WTC11 (cell line): ENCODE measurements around the gene RPS27A. TPM values are rescaled to one million over a fixed set of nuclear protein-coding genes. Genes with fewer than 3 reads are reported as not detected.
"Not testable (repeated sequence)": the region's sequence is repeated elsewhere in the genome, so short reads cannot be mapped to it uniquely, and the experiment has no call there.

Experiments
- ATAC-seq: fragments of 200-7000 bp; cut with Tn5 transposase; 2 replicates; pipeline ENCODE4 v1.10.0; 2021; ENCODE audit warnings: mild to moderate bottlenecking, moderate library complexity
- CTCF ChIA-PET: fragments of 300-600 bp; sonication (Branson Sonifier 250); formaldehyde crosslinking; loops from one replicate; lab custom pipeline; 2021; ENCODE audit warnings: antibody characterized with exemption; lab: Charles Lee
- POLR2A ChIA-PET: fragments of 350-600 bp; sonication (Branson Sonifier 250); formaldehyde crosslinking; loops from one replicate; lab custom pipeline; 2021; ENCODE audit warnings: antibody characterized with exemption; lab: Charles Lee
- DNase-seq: peaks from one replicate; pipeline ENCODE4 v3.0.0; 2021; ENCODE audit warnings: low spot score
- H3K27ac Mint-ChIP-seq: 2 replicates; pipeline ENCODE4 v1.8.0; 2021; ENCODE audit warnings: mixed read lengths
- H3K27me3 Mint-ChIP-seq: 2 replicates; pipeline ENCODE4 v1.8.0; 2021; ENCODE audit warnings: low read depth, mild to moderate bottlenecking, moderate library complexity, mixed read lengths
- H3K36me3 Mint-ChIP-seq: 2 replicates; pipeline ENCODE4 v1.8.0; 2021; ENCODE audit warnings: mixed read lengths
- H3K4me1 Mint-ChIP-seq: 2 replicates; pipeline ENCODE4 v1.8.0; 2022; ENCODE audit warnings: mixed read lengths
- H3K4me3 Mint-ChIP-seq: 2 replicates; pipeline ENCODE4 v1.8.0; 2021; ENCODE audit warnings: mild to moderate bottlenecking, moderate library complexity, mixed read lengths
- H3K9me3 Mint-ChIP-seq: 2 replicates; pipeline ENCODE4 v1.8.0; 2021; ENCODE audit warnings: mixed read lengths
- ARID4B ChIP-seq: sonication (generic); formaldehyde crosslinking; IDR thresholded peaks from 2 replicates; pipeline ENCODE4 v1.8.0; 2023; ENCODE audit warnings: missing genetic modification reagents, mild to moderate bottlenecking, borderline replicate concordance
- CBFB ChIP-seq: sonication (generic); formaldehyde crosslinking; IDR thresholded peaks from 2 replicates; pipeline ENCODE4 v1.8.1; 2022; ENCODE audit warnings: mild to moderate bottlenecking, low read depth, missing genetic modification reagents
- CREB1 ChIP-seq: sonication (generic); formaldehyde crosslinking; IDR thresholded peaks from 2 replicates; pipeline ENCODE4 v1.8.0; 2023; ENCODE audit warnings: mild to moderate bottlenecking, missing genetic modification reagents
- EMX1 ChIP-seq: fragments of 250-450 bp; sonication (Bioruptor Pico); IDR thresholded peaks from 2 replicates; pipeline ENCODE4 v1.8.0; 2021; ENCODE audit warnings: mild to moderate bottlenecking
- MYBL2 ChIP-seq: sonication (generic); formaldehyde crosslinking; IDR thresholded peaks from 2 replicates; pipeline ENCODE4 v1.8.1; 2023; ENCODE audit warnings: mild to moderate bottlenecking, moderate library complexity, missing genetic modification reagents
- OVOL2 ChIP-seq: fragments of 250-450 bp; sonication (Bioruptor Pico); IDR thresholded peaks from 2 replicates; pipeline ENCODE4 v1.9.0; 2021; ENCODE audit warnings: mild to moderate bottlenecking, borderline replicate concordance
- SMAD4 ChIP-seq: sonication (generic); formaldehyde crosslinking; IDR thresholded peaks from 2 replicates; pipeline ENCODE4 v1.8.0; 2022; ENCODE audit warnings: mild to moderate bottlenecking, missing genetic modification reagents
- SOX15 ChIP-seq: fragments of 250-450 bp; sonication (Bioruptor Pico); IDR thresholded peaks from 2 replicates; pipeline ENCODE4 v1.9.0; 2021; ENCODE audit warnings: mild to moderate bottlenecking
- TEAD1 ChIP-seq: sonication (generic); formaldehyde crosslinking; IDR thresholded peaks from 2 replicates; pipeline ENCODE4 v1.8.0; 2022; ENCODE audit warnings: mild to moderate bottlenecking, missing genetic modification reagents
- ZNF138 ChIP-seq: sonication (generic); formaldehyde crosslinking; conservative IDR thresholded peaks from 2 replicates; pipeline ENCODE4 v1.8.1; 2022; ENCODE audit warnings: mild to moderate bottlenecking, moderate library complexity, missing genetic modification reagents
- total RNA-seq: library from RNA; stranded (reverse); gene quantifications from 3 replicates; pipeline ENCODE4 v1.2.3, GENCODE V29; 2021
- TF ChIP-seq, protein P1 (sequence below): sonication (generic); formaldehyde crosslinking; IDR thresholded peaks from 2 replicates; pipeline ENCODE4 v1.8.0; 2023; ENCODE audit warnings: missing genetic modification reagents
- TF ChIP-seq, protein P2 (sequence below): sonication (generic); formaldehyde crosslinking; IDR thresholded peaks from 2 replicates; pipeline ENCODE4 v1.8.1; 2023; ENCODE audit warnings: mild to moderate bottlenecking, missing genetic modification reagents, moderate library complexity

Gene RPS27A
- total RNA-seq, 1 experiment from 2014 or later, result 1,424 TPM

DNA sequence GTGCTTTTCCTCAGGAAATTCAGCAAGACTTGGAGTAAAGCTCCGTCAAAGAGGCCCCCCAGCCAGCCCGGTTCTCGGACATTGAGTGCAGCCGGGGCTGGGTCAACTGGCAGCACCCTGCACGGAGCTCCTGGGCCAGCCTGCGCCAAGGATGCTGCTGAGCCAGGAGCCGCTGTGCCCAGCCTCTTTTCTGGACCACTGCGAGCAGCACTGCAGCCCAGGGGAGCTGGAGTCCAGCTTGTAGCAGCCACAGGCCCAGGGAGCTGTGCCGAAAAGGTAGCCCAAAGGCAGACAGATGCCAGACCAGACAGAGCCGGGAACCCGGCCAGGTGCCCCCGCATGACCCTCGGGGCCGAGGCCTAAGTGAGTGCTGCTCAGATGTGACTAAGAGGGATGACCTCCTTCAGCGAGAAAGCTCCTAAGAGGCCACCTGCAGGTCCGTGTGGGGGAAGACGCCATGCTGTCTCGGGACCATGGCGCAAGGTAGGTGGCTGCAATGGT lies 7.7 kb upstream of the RPS27A start:
- no peak for TF ChIP-seq EMX1 (CRISPR knock-in tag)
- TF ChIP-seq CBFB, result no peak
- no peak for TF ChIP-seq MYBL2 (CRISPR knock-in tag)
- TF ChIP-seq OVOL2 (CRISPR knock-in tag), result no peak
- TF ChIP-seq, protein P1, sequence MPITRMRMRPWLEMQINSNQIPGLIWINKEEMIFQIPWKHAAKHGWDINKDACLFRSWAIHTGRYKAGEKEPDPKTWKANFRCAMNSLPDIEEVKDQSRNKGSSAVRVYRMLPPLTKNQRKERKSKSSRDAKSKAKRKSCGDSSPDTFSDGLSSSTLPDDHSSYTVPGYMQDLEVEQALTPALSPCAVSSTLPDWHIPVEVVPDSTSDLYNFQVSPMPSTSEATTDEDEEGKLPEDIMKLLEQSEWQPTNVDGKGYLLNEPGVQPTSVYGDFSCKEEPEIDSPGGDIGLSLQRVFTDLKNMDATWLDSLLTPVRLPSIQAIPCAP (CRISPR knock-in tag), result no peak
- no peak for TF ChIP-seq ARID4B (CRISPR knock-in tag)
- no peak for TF ChIP-seq SMAD4
- TF ChIP-seq CREB1 (CRISPR knock-in tag), result no peak
- no peak for TF ChIP-seq SOX15
- TF ChIP-seq ZNF138, result no peak
- Mint-ChIP-seq H3K27ac (peak overlapping the region; percentile 65; the same call in 1 of the 2 replicates), H3K27me3 (no peaks in the 10 kb centered on the region), H3K36me3 (0 out of 2 replicates have a peak, but pooled peaks cover 2% of the 10 kb centered on the region), H3K9me3 (no peaks in the 10 kb centered on the region), H3K4me3 (no peak overlapping the region), H3K4me1 (peaks cover 8% of the 10 kb centered on the region)
- POLR2A ChIA-PET, result interaction anchor here (1.1 to 1.2 kb wide), 2 partner anchors 8 to 174 kb away, joined by 3 to 6 read pairs; partner anchors contain the start of genes CLHC1, RPS27A and RTN4
- DNase-seq, result no peak
- CTCF ChIA-PET, result interaction anchor here (1.1 to 2.7 kb wide), 5 partner anchors 15 to 559 kb away, joined by 3 to 9 read pairs (median 7); no protein-coding TSS in a partner anchor
- peak; percentile 16; the same call in 1 of the 2 replicates for ATAC-seq

DNA sequence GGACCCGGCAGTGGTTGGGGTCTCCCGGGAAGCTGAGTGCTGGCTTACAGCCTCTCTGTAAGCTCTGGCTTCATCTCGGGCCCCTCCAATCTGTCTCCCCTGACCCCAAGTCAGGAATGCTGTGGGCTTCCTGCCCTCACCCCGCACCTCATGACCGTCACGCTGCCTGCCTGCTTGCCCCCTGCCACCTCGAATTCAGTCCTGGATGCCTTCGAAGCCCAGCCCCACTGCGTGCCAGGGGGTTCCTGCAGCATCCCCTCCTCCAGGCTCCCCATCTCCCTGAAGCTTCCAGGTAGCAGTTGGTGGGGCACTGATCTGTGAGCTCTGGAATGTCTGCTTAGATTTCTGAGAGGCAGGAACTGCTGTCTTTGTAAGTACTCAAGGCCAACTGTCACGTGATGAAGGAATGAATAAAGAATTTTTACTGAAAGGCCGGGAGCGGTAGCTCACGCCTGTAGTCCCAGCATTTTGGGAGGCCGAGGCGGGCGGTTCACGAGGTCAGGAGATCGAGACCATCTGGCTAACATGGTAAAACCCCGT lies 6.9 kb upstream of the RPS27A start:
- POLR2A ChIA-PET, result interaction anchor here (1.1 kb wide), 1 partner anchor 175 kb away, joined by 3 read pairs; the partner anchor contains the start of gene RTN4
- peak; percentile 22 for DNase-seq
- CTCF ChIA-PET, result interaction anchor here (1.2 to 2.6 kb wide), 2 partner anchors 210 to 387 kb away, joined by 3 to 8 read pairs; no protein-coding TSS in a partner anchor

GRCh38 chr2:55227437-55228225 lies 4.9 kb upstream of the RPS27A start:
- H3K9me3 Mint-ChIP-seq, H3K4me3 Mint-ChIP-seq: not testable (repeated sequence)
- peaks cover 19% of the 10 kb centered on the region for H3K4me1 Mint-ChIP-seq

More for the DNA sequence above, 6.9 kb upstream of the RPS27A start:
- H3K27me3 Mint-ChIP-seq, result no peaks in the 10 kb centered on the region
- 0 out of 2 replicates have a peak, but pooled peaks cover 2% of the 10 kb centered on the region for H3K36me3 Mint-ChIP-seq
- peak overlapping the region; percentile 65 for H3K27ac Mint-ChIP-seq
- TF ChIP-seq, protein P2, sequence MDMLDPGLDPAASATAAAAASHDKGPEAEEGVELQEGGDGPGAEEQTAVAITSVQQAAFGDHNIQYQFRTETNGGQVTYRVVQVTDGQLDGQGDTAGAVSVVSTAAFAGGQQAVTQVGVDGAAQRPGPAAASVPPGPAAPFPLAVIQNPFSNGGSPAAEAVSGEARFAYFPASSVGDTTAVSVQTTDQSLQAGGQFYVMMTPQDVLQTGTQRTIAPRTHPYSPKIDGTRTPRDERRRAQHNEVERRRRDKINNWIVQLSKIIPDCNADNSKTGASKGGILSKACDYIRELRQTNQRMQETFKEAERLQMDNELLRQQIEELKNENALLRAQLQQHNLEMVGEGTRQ, result peak; percentile 48; the same call in 1 of the 2 replicates
- no peak for TF ChIP-seq TEAD1 (CRISPR knock-in tag)
- H3K4me1 Mint-ChIP-seq, result peaks cover 11% of the 10 kb centered on the region
- no peaks in the 10 kb centered on the region for H3K9me3 Mint-ChIP-seq
- ATAC-seq, result peak; percentile 47
- no peak overlapping the region for H3K4me3 Mint-ChIP-seq

More at GRCh38 chr2:55227437-55228225, 4.9 kb upstream of the RPS27A start:
- H3K27me3 Mint-ChIP-seq, H3K27ac Mint-ChIP-seq, H3K36me3 Mint-ChIP-seq, CTCF ChIA-PET, DNase-seq, ATAC-seq, POLR2A ChIA-PET: not testable (repeated sequence)
